DND-41 (cell line): ENCODE data around the gene RBMS3.

Source experiments
- ATAC-seq: fragments of 200-7000 bp; cut with Tn5 transposase; 3 replicates; pipeline ENCODE4 v1.9.1; 2021; ENCODE audit warnings: low read depth; ENCODE audit not compliant: insufficient read depth
- DNase-seq: peaks from one replicate; pipeline ENCODE4 v3.0.0-alpha.2; 2020
- H2AFZ ChIP-seq: 2 replicates; pipeline ENCODE4 v1.6.0; 2012; ENCODE audit warnings: low read depth, low read length
- H3K27ac ChIP-seq: 2 replicates; pipeline ENCODE4 v1.5.1; 2012; ENCODE audit warnings: low read length, inconsistent platforms
- H3K27me3 ChIP-seq: fragments of 200-600 bp; sonication (generic); 2 replicates; pipeline ENCODE4 v1.6.0; 2012; ENCODE audit warnings: low read length, mild to moderate bottlenecking, inconsistent platforms; ENCODE audit not compliant: insufficient read depth, poor library complexity
- H3K36me3 ChIP-seq: 2 replicates; pipeline ENCODE4 v1.5.1; 2012; ENCODE audit warnings: low read length, inconsistent platforms; ENCODE audit not compliant: insufficient read depth
- H3K4me1 ChIP-seq: 2 replicates; pipeline ENCODE4 v1.5.1; 2012; ENCODE audit warnings: mild to moderate bottlenecking, low read length; ENCODE audit not compliant: insufficient read depth
- H3K4me2 ChIP-seq: 2 replicates; pipeline ENCODE4 v1.6.0; 2012; ENCODE audit warnings: mild to moderate bottlenecking, moderate library complexity, low read length, inconsistent platforms; ENCODE audit not compliant: insufficient read depth
- H3K4me3 ChIP-seq, 2 experiments: fragments of 200-600 bp in 1 of 2; shearing (Covaris generic) in 1 of 2; 2 replicates each; pipeline ENCODE4 v1.5.1; 2012 to 2016; ENCODE audit warnings: inconsistent platforms in 2 of 2, low read length in 2 of 2, mild to moderate bottlenecking in 2 of 2, low read depth in 1 of 2, moderate library complexity in 1 of 2
- H3K79me2 ChIP-seq: 2 replicates; pipeline ENCODE4 v1.6.0; 2012; ENCODE audit warnings: low read length, inconsistent platforms; ENCODE audit not compliant: insufficient read depth
- H3K9ac ChIP-seq: 2 replicates; pipeline ENCODE4 v1.6.0; 2012; ENCODE audit warnings: low read depth, mild to moderate bottlenecking, inconsistent platforms, low read length, moderate library complexity
- H3K9me3 ChIP-seq: 2 replicates; pipeline ENCODE4 v1.5.1; 2012; ENCODE audit warnings: low read length, moderate library complexity, mild to moderate bottlenecking, inconsistent platforms; ENCODE audit not compliant: insufficient read depth, severe bottlenecking
- H4K20me1 ChIP-seq: 2 replicates; pipeline ENCODE4 v1.6.0; 2012; ENCODE audit warnings: low read length; ENCODE audit not compliant: insufficient read depth
- EZH2 ChIP-seq: IDR thresholded peaks from 3 replicates; pipeline ENCODE4 v1.6.1; 2012; ENCODE audit warnings: borderline replicate concordance, low read depth, mild to moderate bottlenecking, moderate library complexity, low read length, inconsistent platforms; ENCODE audit not compliant: severe bottlenecking
- TF ChIP-seq, protein P1 (sequence below): IDR thresholded peaks from 2 replicates; pipeline ENCODE4 v1.5.1; 2012; ENCODE audit warnings: borderline replicate concordance, low read length, moderate library complexity, mild to moderate bottlenecking; ENCODE audit not compliant: poor library complexity, severe bottlenecking; ENCODE audit errors: extremely low read depth

Gene RBMS3

DNA sequence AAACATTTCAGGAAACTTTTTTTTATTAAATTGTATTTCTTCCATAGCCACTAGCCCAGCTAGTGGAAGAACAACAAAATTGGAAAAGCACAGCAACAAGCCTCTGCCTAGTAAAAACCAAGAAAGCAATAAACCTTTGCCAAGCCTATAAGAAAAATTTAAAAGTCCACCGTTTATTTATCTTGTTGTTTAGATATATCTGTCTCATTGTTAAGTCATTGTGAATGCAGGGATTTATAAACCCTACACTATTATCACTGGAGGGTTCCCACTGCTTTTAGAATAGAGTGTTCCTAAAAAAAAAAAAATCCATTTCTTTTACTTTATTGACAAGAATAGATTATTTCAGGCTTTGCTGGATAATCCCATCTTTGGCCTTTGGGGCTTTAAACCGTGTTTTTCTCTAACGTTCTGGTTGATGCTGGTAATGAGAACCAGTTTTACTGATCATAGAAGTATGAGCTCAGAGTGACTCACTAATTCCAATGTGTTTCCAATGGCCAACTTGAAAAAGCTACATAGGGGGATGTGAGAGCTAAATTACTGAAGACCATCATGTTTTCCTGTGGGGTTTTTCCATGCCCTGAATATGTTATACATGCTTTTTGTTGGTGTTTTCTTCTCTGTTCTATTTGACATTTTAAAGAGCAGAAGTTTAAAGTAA lies 634.1 kb downstream of the RBMS3 start:
- no peaks in the 10 kb centered on the region for H3K36me3 ChIP-seq
- DNase-seq (no peak), ATAC-seq (no peak)
- TF ChIP-seq EZH2: no peak
- TF ChIP-seq, protein P1, sequence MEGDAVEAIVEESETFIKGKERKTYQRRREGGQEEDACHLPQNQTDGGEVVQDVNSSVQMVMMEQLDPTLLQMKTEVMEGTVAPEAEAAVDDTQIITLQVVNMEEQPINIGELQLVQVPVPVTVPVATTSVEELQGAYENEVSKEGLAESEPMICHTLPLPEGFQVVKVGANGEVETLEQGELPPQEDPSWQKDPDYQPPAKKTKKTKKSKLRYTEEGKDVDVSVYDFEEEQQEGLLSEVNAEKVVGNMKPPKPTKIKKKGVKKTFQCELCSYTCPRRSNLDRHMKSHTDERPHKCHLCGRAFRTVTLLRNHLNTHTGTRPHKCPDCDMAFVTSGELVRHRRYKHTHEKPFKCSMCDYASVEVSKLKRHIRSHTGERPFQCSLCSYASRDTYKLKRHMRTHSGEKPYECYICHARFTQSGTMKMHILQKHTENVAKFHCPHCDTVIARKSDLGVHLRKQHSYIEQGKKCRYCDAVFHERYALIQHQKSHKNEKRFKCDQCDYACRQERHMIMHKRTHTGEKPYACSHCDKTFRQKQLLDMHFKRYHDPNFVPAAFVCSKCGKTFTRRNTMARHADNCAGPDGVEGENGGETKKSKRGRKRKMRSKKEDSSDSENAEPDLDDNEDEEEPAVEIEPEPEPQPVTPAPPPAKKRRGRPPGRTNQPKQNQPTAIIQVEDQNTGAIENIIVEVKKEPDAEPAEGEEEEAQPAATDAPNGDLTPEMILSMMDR: no peak
- no peak overlapping the region for H3K9ac ChIP-seq
- no peak overlapping the region for H3K4me2 ChIP-seq
- H4K20me1 ChIP-seq: no peaks in the 10 kb centered on the region
- no peaks in the 10 kb centered on the region for H3K27me3 ChIP-seq
- no peak overlapping the region for H3K27ac ChIP-seq
- no peaks in the 10 kb centered on the region for H3K9me3 ChIP-seq
- no peak overlapping the region for H3K4me3 ChIP-seq
- no peaks in the 10 kb centered on the region for H3K79me2 ChIP-seq
- no peaks in the 10 kb centered on the region for H3K4me1 ChIP-seq
- H2AFZ ChIP-seq: no peak overlapping the region

DNA sequence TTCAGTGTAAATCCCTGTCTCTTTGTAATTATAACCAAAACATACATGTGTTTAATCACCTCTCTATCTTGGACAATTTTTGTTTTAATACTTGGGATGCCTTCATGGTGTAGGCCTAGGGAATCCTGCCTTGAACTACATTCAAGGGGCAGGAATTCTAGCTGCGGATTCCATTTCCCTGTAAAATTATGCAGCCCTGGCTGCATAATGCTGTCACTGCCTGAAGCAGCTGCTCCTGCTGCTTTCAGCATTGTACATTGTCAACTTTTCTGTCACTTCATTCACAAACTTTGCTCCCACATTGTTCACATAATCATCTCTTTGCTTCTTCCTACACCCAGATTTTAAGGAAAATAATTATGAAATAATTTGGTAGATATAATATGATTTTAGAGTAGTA lies 638.7 kb downstream of the RBMS3 start:
- Histone ChIP-seq H3K4me3 (no peak overlapping the region), H3K4me1 (no peaks in the 10 kb centered on the region), H3K9me3 (no peaks in the 10 kb centered on the region), H3K27ac (no peak overlapping the region), H2AFZ (no peak overlapping the region), H3K36me3 (no peaks in the 10 kb centered on the region), H3K4me2 (no peak overlapping the region), H3K9ac (no peak overlapping the region), H4K20me1 (no peaks in the 10 kb centered on the region), H3K27me3 (no peaks in the 10 kb centered on the region), H3K79me2 (no peaks in the 10 kb centered on the region)
- TF ChIP-seq, protein P1: no peak
- no peak for TF ChIP-seq EZH2
- ATAC-seq: no peak
- no peak for DNase-seq

DNA sequence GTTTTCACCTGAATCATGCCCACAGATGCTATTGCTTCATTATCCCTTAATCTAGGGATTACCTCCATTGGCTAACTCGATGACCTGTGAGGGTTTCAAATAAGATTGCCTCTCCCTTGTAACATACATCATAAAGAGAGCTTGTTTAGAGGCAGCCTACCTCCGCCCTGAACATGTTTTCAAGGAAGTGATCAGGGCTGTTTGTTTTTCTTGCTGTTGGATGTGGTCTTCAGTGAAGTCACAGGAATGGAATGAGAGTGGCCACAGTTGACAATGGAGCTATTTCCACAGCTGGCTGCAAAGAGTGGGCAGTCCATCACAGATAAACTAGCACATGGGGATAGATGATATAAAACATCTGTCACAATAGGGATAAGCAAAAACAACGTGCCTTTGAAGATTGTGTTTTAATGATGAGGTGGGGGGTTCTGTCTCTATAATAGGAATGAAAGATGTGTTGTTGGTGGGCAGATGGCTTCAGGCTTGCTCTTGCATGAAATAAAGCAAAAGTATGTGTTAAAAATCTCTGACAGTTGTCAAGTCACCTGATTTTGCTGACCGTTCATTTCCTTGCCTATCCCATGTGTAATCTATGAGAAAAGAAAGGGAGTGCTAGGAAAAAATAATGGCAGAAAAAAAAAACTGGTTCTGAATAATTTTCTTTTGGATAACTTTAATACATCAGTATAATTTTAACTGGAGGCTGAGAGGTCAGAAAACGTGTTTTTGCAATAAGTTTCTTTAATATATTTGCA lies 642.3 kb downstream of the RBMS3 start:
- Histone ChIP-seq H3K79me2 (no peaks in the 10 kb centered on the region), H4K20me1 (no peaks in the 10 kb centered on the region), H3K27me3 (no peaks in the 10 kb centered on the region), H3K9ac (no peak overlapping the region), H3K36me3 (no peaks in the 10 kb centered on the region), H3K27ac (no peak overlapping the region), H3K4me2 (no peak overlapping the region), H3K4me3 (no peak overlapping the region), H2AFZ (no peak overlapping the region), H3K9me3 (no peaks in the 10 kb centered on the region), H3K4me1 (no peaks in the 10 kb centered on the region)
- TF ChIP-seq, protein P1: no peak
- no peak for TF ChIP-seq EZH2
- DNase-seq (no peak), ATAC-seq (no peak)
